Measurements from ENCODE around the gene RIPPLY1.

Gene RIPPLY1

DNA sequence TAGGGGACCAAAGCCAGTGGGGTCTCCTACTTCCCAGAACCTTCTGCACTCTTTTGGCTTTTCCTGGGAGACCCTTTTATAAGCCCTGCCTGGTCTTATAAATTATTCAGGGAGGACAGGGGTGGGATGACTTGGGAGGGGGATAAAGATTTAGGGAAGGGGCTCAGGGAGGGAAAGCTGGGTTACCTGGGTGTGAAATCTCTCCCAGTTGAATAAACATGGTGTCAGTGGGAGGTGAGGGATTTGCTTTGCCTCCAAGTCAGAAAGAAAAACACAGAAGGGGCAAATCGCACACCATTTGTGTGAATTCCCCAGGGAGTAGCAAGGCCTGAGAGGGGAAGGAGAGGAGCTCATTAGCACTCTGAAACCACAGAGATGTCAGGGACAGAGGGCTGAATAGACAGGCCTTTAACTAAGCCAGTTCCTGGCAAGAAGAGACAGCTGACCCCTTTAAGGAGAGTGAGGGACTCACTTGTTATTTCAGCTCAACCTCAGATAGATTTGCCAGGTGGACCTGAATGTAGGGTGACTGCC, at the start of gene RIPPLY1:
TSS of gene RIPPLY1 (minus strand) at position 51 of the 534 bp plus-strand sequence. CDS start 54 bp downstream, outside the sequence.
- H3K4me3 ChIP-seq, result no peak within 1 kb of the TSS
- no peaks in the 10 kb centered on the region for H3K9me3 ChIP-seq
- no peak for DNase-seq (ENCODE audit: low spot score in 2 of 2)
- no peaks in the 10 kb centered on the region for H3K36me3 ChIP-seq (replicated peaks)
- no peaks in the 10 kb centered on the region for H3K27me3 ChIP-seq (ENCODE audit: low read depth)
- H3K4me1 ChIP-seq, result no peaks in the 10 kb centered on the region
- in situ Hi-C loops (cut with MboI; ENCODE audit: low sequenced_read_pairs), result no loop called here

DNA sequence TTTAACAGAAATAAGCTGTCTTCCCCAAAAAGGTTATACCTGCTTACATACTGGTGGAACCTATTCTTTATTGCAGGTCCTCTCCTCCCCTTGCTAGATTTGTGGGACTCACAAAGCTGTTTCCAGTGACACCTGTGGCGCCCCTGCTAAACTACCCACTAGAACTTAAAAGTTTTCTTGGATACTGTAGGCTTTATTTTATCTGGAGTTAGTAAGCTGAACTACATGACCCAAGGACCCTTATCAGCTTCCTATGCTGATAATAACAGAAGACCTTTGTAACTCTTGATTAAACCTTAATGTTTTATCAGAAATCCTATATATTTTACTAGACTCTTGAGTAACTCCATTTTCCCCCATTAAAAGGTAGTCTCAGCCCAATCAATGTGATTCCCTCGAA, 49.4 kb upstream of the RIPPLY1 start:
- Histone ChIP-seq H3K4me3 (no peak overlapping the region), H3K4me1 (peaks cover 3% of the 10 kb centered on the region), H3K36me3 (replicated peaks) (peaks cover 40% of the 10 kb centered on the region), H3K9me3 (no peaks in the 10 kb centered on the region), H3K27me3 (ENCODE audit: low read depth) (no peaks in the 10 kb centered on the region)
- DNase-seq (ENCODE audit: low spot score in 2 of 2), result no peak
- in situ Hi-C loops (cut with MboI; ENCODE audit: low sequenced_read_pairs), result no loop called here

DNA sequence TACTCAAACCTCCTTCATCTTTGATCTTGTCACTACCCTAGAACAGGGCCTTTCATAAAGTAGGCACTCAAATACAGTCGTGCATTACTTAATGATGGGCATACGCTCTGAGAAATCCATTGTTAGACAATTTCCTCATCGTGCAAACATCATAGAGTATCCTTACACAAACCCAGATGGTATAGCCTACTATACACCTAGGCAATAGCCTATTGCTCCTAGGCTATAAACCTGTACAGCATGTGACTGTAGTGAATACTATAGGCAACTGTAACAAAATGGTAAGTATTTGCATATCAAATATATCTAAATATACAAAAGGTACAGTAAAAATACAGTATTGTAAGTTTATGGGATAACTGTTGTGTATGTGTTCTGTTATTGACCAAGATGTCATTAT, 48.9 kb upstream of the RIPPLY1 start:
- Histone ChIP-seq H3K36me3 (replicated peaks) (peaks cover 36% of the 10 kb centered on the region), H3K4me1 (peaks cover 3% of the 10 kb centered on the region), H3K4me3 (no peak overlapping the region), H3K27me3 (ENCODE audit: low read depth) (no peaks in the 10 kb centered on the region), H3K9me3 (no peaks in the 10 kb centered on the region)
- in situ Hi-C loops (cut with MboI; ENCODE audit: low sequenced_read_pairs), result no loop called here
- no peak for DNase-seq (ENCODE audit: low spot score in 2 of 2)

DNA sequence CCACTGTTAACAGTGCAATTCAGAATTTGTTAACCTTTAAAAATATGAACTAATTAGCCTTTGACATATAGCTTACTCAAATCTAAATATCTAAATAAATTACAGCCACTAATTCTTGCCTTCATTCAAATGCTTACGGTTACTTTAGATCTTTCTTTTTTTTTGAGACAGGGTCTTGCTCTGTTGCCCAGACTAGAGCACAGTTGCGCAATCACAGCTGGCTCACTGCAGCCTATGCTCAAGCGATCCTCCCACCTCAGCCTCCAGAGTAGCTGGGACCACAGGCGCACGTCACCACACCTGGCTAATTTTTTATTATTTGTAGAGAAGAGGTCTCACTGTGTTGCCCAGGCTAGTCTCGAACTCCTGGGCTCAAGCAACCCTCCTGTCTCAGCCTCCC, 48.1 kb upstream of the RIPPLY1 start:
- Histone ChIP-seq H3K36me3 (replicated peaks) (peaks cover 30% of the 10 kb centered on the region), H3K4me3 (no peak overlapping the region), H3K27me3 (ENCODE audit: low read depth) (no peaks in the 10 kb centered on the region), H3K4me1 (peaks cover 3% of the 10 kb centered on the region), H3K9me3 (no peaks in the 10 kb centered on the region)
- in situ Hi-C loops (cut with MboI; ENCODE audit: low sequenced_read_pairs), result no loop called here
- no peak for DNase-seq (ENCODE audit: low spot score in 2 of 2)

GRCh38 chrX:106950381-106950780, 47.2 kb upstream of the RIPPLY1 start:
- Histone ChIP-seq H3K4me1 (peaks cover 3% of the 10 kb centered on the region), H3K4me3 (no peak overlapping the region), H3K27me3 (ENCODE audit: low read depth) (no peaks in the 10 kb centered on the region), H3K9me3 (no peaks in the 10 kb centered on the region), H3K36me3 (replicated peaks) (peaks cover 23% of the 10 kb centered on the region)
- no peak for DNase-seq (ENCODE audit: low spot score in 2 of 2)
- in situ Hi-C loops (cut with MboI; ENCODE audit: low sequenced_read_pairs), result no loop called here

- Histone ChIP-seq H3K9me3 (no peaks in the 10 kb centered on the region), H3K4me3 (no peak overlapping the region), H3K27me3 (ENCODE audit: low read depth) (no peaks in the 10 kb centered on the region), H3K4me1 (peaks cover 3% of the 10 kb centered on the region), H3K36me3 (replicated peaks) (peaks cover 13% of the 10 kb centered on the region)
- in situ Hi-C loops (cut with MboI; ENCODE audit: low sequenced_read_pairs), result no loop called here
- no peak for DNase-seq (ENCODE audit: low spot score in 2 of 2)
Measured at GRCh38 chrX:106949366-106949765, 46.2 kb upstream of the RIPPLY1 start.

- Histone ChIP-seq H3K4me3 (no peak overlapping the region), H3K4me1 (peaks cover 7% of the 10 kb centered on the region), H3K9me3 (no peaks in the 10 kb centered on the region), H3K27me3 (ENCODE audit: low read depth) (no peaks in the 10 kb centered on the region), H3K36me3 (replicated peaks) (peaks cover 14% of the 10 kb centered on the region)
- DNase-seq (ENCODE audit: low spot score in 2 of 2), result no peak
- in situ Hi-C loops (cut with MboI; ENCODE audit: low sequenced_read_pairs), result no loop called here
Measured at GRCh38 chrX:106948641-106949040, 45.5 kb upstream of the RIPPLY1 start.

- peaks cover 22% of the 10 kb centered on the region for H3K36me3 ChIP-seq (replicated peaks)
- H3K9me3 ChIP-seq, result no peaks in the 10 kb centered on the region
- DNase-seq (ENCODE audit: low spot score in 2 of 2), result no peak
- H3K27me3 ChIP-seq (ENCODE audit: low read depth), result no peaks in the 10 kb centered on the region
- no peak overlapping the region for H3K4me3 ChIP-seq
- in situ Hi-C loops (cut with MboI; ENCODE audit: low sequenced_read_pairs), result no loop called here
- H3K4me1 ChIP-seq, result peaks cover 4% of the 10 kb centered on the region; the same call in 1 of the 2 replicates
Measured at GRCh38 chrX:106946464-106946863, 43.3 kb upstream of the RIPPLY1 start.

DNA sequence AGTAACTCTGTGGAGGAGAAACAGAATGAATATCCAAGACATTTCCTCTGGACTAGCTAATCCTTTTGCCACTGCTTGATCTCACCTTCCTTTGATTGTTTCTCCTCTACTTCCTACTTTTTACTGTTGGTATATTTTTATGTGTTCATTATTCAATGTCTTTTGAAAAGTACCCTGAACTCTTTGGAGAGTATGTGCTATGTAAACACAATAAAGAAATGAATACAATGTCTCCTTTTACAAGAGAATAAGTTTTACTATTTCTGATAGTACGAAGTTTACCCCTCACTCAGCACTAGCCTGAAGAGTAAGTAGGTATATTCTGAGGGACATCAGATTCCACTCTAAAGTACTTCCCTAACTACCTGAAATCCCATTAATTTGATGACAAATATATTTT, 36.9 kb upstream of the RIPPLY1 start:
- Histone ChIP-seq H3K27me3 (ENCODE audit: low read depth) (no peaks in the 10 kb centered on the region), H3K9me3 (no peaks in the 10 kb centered on the region), H3K4me3 (no peak overlapping the region), H3K4me1 (peaks cover 4% of the 10 kb centered on the region; the same call in 1 of the 2 replicates), H3K36me3 (replicated peaks) (peaks cover 48% of the 10 kb centered on the region)
- in situ Hi-C loops (cut with MboI; ENCODE audit: low sequenced_read_pairs), result no loop called here
- DNase-seq (ENCODE audit: low spot score in 2 of 2), result no peak

- no peaks in the 10 kb centered on the region for H3K27me3 ChIP-seq (ENCODE audit: low read depth)
- no peaks in the 10 kb centered on the region for H3K9me3 ChIP-seq
- in situ Hi-C loops (cut with MboI; ENCODE audit: low sequenced_read_pairs), result no loop called here
- peaks cover 4% of the 10 kb centered on the region; the same call in 1 of the 2 replicates for H3K4me1 ChIP-seq
- no peak overlapping the region for H3K4me3 ChIP-seq
- no peak for DNase-seq (ENCODE audit: low spot score in 2 of 2)
- H3K36me3 ChIP-seq (replicated peaks), result peaks cover 48% of the 10 kb centered on the region
Measured at GRCh38 chrX:106939566-106939965, 36.4 kb upstream of the RIPPLY1 start.

GRCh38 chrX:106936246-106936645, 33.1 kb upstream of the RIPPLY1 start:
- Histone ChIP-seq H3K9me3 (no peaks in the 10 kb centered on the region), H3K36me3 (replicated peaks) (peaks cover 24% of the 10 kb centered on the region), H3K27me3 (ENCODE audit: low read depth) (no peaks in the 10 kb centered on the region), H3K4me3 (no peak overlapping the region), H3K4me1 (no peaks in the 10 kb centered on the region)
- DNase-seq (ENCODE audit: low spot score in 2 of 2), result no peak
- in situ Hi-C loops (cut with MboI; ENCODE audit: low sequenced_read_pairs), result no loop called here

- no peaks in the 10 kb centered on the region for H3K27me3 ChIP-seq (ENCODE audit: low read depth)
- peaks cover 15% of the 10 kb centered on the region for H3K36me3 ChIP-seq (replicated peaks)
- no peaks in the 10 kb centered on the region for H3K4me1 ChIP-seq
- in situ Hi-C loops (cut with MboI; ENCODE audit: low sequenced_read_pairs), result no loop called here
- no peak overlapping the region for H3K4me3 ChIP-seq
- no peaks in the 10 kb centered on the region for H3K9me3 ChIP-seq
- DNase-seq (ENCODE audit: low spot score in 2 of 2), result no peak
Measured at GRCh38 chrX:106935175-106935574, 32.0 kb upstream of the RIPPLY1 start.

DNA sequence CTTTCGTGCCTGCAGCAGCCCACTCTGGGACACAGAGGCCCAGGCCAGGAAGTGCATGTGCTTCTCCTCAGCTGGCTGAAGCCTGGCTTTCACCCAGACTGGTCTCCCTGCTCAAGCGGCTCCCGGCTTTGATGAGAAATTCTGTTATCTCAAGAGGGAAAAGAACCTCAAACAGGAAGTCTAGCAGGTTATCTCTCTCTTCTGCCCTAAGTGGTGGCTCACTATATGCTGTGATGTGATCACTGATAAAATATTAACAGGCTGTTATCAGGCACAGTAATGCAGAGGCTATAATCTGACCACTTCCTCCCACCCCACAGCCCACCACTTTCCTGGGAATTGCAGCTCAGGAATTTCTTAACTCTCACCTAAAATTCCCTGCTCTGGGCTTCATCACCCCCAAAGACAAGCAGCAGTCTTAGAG, 30.4 kb upstream of the RIPPLY1 start:
- H3K4me3 ChIP-seq, result no peak overlapping the region
- H3K36me3 ChIP-seq (replicated peaks), result peaks cover 6% of the 10 kb centered on the region
- H3K27me3 ChIP-seq (ENCODE audit: low read depth), result no peaks in the 10 kb centered on the region
- DNase-seq (ENCODE audit: low spot score in 2 of 2), result no peak
- no peaks in the 10 kb centered on the region for H3K4me1 ChIP-seq
- in situ Hi-C loops (cut with MboI; ENCODE audit: low sequenced_read_pairs), result no loop called here
- H3K9me3 ChIP-seq, result no peaks in the 10 kb centered on the region

DNA sequence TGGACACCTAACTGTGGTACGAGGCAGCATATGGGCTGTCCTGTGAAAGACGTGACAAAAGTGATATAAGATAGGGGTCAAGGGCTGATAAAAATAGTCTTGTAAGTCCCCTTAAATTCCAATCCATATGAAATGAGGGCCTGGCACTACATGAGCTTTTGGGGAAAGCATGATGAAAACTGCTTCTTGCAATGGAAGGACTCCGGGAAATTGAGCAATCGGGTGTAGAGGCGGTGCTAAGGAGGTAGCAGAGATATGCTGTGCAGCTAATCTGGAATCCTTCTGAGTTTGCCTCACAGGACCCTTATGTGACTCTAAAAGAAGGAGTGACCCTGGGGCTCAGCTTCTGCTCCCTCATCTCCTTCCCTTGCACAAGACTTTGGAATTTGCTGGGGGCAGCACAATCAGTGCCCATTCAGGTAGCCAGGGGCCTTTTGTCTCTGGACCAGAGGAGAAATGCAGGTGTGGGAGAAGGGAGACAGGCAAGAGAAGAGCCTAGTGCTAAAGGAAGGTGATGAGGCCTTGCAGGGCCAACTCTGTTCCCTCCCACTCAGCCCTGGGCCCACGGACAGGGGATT, 29.9 kb upstream of the RIPPLY1 start:
- H3K27me3 ChIP-seq (ENCODE audit: low read depth), result no peaks in the 10 kb centered on the region
- H3K36me3 ChIP-seq (replicated peaks), result peaks cover 6% of the 10 kb centered on the region
- H3K9me3 ChIP-seq, result no peaks in the 10 kb centered on the region
- in situ Hi-C loops (cut with MboI; ENCODE audit: low sequenced_read_pairs), result no loop called here
- no peak overlapping the region for H3K4me3 ChIP-seq
- DNase-seq (ENCODE audit: low spot score in 2 of 2), result no peak
- H3K4me1 ChIP-seq, result no peaks in the 10 kb centered on the region

GRCh38 chrX:106932492-106932923, 29.4 kb upstream of the RIPPLY1 start:
- H3K9me3 ChIP-seq, result no peaks in the 10 kb centered on the region

More at GRCh38 chrX:106932492-106932923, 29.4 kb upstream of the RIPPLY1 start:
- Histone ChIP-seq H3K4me1 (no peaks in the 10 kb centered on the region), H3K4me3 (no peak overlapping the region), H3K27me3 (ENCODE audit: low read depth) (no peaks in the 10 kb centered on the region), H3K36me3 (replicated peaks) (peaks cover 5% of the 10 kb centered on the region)
- DNase-seq (ENCODE audit: low spot score in 2 of 2), result no peak
- in situ Hi-C loops (cut with MboI; ENCODE audit: low sequenced_read_pairs), result no loop called here
